ENCODE results near the gene PGA3.
"Not testable (repeated sequence)": the region's sequence is repeated elsewhere in the genome, so short reads cannot be mapped to it uniquely, and the experiment has no call there.

PGA3 gene

DNA sequence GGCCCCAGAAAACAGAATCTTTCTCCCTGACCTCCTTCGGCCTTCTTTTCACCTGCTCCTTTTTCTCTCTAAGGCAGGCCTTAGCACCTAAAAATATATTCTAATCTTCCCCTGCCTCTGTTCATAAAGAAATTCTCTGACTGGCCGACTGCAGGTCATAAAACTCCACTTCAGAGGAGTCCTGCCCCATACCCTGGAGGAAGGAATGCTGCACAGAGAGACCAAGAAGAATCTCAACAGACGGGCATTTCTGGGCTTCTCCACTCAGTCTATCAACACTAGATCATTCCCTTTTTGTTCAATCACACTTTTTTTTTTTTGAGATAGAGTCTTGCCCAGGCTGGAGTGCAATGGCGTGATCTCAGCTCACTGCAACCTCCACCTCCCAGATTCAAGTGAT, 19.7 kb upstream of the PGA3 start:
- H3K27ac Mint-ChIP-seq, result no peak overlapping the region
- H3K9me3 Mint-ChIP-seq, result no peaks in the 10 kb centered on the region
- no peak overlapping the region for H3K4me3 Mint-ChIP-seq
- no peaks in the 10 kb centered on the region for H3K27me3 Mint-ChIP-seq
- H3K36me3 Mint-ChIP-seq (ENCODE audit: low read depth), result no peaks in the 10 kb centered on the region
- peaks cover 3% of the 10 kb centered on the region for H3K4me1 Mint-ChIP-seq (ENCODE audit: low read depth)
- no peak for DNase-seq

DNA sequence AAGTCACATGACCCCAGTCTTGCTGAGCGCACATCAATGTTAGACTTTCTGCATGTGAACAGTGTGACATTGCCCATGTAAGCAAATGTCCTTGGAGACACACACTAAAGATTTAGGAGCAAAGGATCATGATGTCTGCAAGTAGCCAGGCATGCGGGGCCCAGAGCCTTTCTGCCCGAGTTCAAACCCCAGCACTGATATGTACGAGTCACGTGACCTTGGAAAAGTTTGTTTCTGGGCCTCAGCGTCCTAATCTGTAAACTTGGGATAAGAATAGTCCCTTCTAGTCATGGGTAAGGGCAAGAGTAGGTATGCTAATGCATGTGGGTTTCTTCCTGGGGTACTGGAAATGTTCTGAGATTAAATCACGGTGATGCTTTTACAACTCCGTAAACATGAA, 16.8 kb upstream of the PGA3 start:
- Mint-ChIP-seq H3K9me3 (no peaks in the 10 kb centered on the region), H3K27ac (no peak overlapping the region), H3K4me1 (ENCODE audit: low read depth) (peaks cover 3% of the 10 kb centered on the region), H3K4me3 (no peak overlapping the region), H3K36me3 (ENCODE audit: low read depth) (no peaks in the 10 kb centered on the region), H3K27me3 (no peaks in the 10 kb centered on the region)
- DNase-seq, result no peak

DNA sequence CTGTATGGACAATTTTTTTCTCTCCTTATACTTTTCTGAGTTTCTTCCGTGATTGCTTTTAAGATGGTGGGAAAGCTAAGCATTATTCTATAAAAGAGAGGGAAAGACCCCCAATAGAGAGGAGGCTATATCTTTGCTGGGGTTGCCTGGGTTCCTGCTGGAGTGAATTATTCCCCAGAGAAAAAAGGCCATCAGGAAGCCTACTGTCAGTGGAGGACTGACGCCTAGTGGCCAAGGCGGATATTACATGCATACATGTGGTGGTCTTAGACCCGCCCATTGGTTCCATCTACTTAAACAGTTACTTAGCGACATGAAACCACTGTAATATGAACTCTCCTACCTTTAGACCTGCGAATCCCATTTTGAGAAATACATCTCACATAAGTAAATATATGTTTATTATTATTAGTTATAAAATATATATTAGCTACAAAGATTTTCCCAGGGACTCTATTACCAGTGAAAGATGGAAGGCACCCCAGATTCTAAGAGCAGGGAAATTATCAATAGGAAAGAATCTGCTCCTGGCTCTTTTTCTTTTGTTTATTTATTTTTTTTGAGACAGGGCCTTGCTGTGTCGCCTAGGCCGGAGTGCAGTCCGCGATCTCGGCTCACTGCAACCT, 15.7 kb upstream of the PGA3 start:
- Mint-ChIP-seq H3K27me3 (no peaks in the 10 kb centered on the region), H3K4me1 (ENCODE audit: low read depth) (peaks cover 3% of the 10 kb centered on the region), H3K36me3 (ENCODE audit: low read depth) (no peaks in the 10 kb centered on the region), H3K4me3 (no peak overlapping the region), H3K9me3 (no peaks in the 10 kb centered on the region), H3K27ac (no peak overlapping the region)
- peak; percentile 83 for DNase-seq

DNA sequence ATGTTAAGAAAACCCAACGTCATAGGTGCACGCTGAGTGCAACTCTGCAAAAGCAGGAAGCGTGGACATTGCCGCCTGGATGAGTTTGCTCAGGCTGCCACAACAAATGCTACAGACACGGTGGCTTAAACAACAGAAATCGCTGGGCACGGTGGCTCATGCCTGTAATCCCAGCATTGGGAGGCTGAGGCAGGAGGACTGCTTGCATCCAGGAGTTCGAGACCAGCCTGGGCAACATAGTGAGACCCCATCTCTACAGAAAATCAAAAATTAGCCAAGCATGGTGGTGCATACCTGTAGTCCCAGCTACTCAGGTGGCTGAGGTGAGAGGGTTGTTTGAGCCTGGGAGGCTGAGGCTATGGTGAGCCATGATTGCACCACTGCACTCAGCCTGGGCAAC, 13.4 kb upstream of the PGA3 start:
- Mint-ChIP-seq H3K9me3 (no peaks in the 10 kb centered on the region), H3K27ac (no peak overlapping the region)

DNA sequence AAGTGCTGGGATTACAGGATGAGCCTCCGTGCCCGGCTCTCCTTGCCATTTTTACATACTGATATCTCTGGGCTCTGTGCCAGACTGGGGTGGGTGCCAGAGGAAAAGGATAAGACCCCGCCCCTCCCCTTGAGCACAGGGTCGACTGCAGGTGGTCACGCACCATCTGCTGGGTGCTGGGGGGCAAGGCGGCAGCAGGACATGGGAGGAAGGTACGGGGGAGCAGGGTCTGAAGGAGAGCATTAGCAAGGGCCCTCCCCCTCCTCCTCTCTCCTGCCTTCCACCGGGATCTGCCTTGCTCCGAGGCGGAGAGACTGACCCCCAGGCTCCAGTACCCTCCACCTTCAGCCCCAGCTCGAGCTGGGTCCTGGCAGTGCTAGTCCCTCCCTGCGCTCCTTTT, 9.7 kb upstream of the PGA3 start:
- Mint-ChIP-seq H3K4me3 (no peak overlapping the region), H3K36me3 (ENCODE audit: low read depth) (no peaks in the 10 kb centered on the region), H3K27me3 (peaks cover 10% of the 10 kb centered on the region), H3K9me3 (no peaks in the 10 kb centered on the region), H3K4me1 (ENCODE audit: low read depth) (no peaks in the 10 kb centered on the region), H3K27ac (no peak overlapping the region)
- no peak for DNase-seq

More for the DNA sequence above, 13.4 kb upstream of the PGA3 start:
- Mint-ChIP-seq H3K4me3 (no peak overlapping the region), H3K27me3 (peaks cover 5% of the 10 kb centered on the region), H3K36me3 (ENCODE audit: low read depth) (no peaks in the 10 kb centered on the region), H3K4me1 (ENCODE audit: low read depth) (peaks cover 3% of the 10 kb centered on the region)
- no peak for DNase-seq

DNA sequence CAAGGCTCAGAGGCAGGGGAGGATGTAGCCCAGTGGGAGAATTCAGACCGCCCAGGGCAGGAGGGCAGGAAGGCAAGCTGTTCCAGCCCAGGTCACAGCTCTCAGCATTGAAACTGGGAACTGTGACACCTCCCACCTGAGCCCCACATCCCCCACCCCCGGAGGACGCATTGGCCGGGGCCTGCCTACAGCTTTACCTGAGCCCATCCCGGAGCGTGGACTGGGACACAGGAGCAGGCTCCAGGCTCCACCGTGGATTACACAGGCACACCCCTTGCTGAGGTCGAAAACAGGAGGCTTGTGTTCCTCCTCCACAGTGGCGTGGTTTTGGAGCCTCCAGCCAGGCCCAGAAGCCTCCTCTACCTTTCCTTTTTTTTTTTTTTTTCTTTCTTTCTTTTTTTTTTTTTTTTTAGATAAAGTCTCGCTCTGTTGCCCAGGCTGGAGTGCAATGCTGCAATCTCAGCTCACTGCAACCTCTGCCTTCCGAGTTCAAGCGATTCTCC, 9.1 kb upstream of the PGA3 start:
- no peaks in the 10 kb centered on the region for H3K36me3 Mint-ChIP-seq (ENCODE audit: low read depth)
- H3K9me3 Mint-ChIP-seq, result no peaks in the 10 kb centered on the region
- no peak overlapping the region for H3K4me3 Mint-ChIP-seq
- H3K4me1 Mint-ChIP-seq (ENCODE audit: low read depth), result no peaks in the 10 kb centered on the region
- no peak overlapping the region for H3K27ac Mint-ChIP-seq
- no peak for DNase-seq
- H3K27me3 Mint-ChIP-seq, result peaks cover 10% of the 10 kb centered on the region

DNA sequence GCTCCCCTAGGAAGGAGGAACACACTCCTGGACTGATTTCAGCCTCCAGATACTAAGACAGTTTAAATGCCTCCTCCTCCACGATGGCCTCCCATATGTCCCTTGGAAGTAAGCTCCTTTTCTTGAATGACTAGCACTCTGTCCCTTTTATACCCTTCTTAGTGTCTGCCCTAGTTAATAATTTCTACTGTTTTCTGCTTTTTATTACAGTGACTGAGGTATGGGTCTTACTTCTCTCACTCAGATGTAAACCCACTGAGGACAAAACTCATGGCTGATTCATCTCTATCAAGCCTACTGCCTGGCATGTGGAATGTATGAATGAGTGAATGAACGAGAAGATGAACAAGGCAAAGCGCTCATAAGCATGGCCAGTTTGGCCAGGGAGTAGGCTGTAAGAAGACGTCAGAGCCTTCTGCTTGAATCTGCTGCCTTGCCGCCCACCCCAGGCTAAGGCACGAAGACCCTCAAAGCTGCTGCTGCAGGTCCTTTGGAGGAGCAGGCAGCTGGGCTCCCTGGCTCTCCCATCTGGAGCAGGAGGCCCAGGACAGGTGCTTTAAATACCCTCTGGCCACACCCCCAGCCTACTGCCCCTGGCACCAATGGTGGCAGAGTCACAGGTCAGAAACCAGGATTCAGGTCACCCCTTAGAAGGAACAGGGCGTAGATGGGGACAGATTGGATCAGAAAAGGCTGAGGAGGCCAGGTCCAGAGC, 8.2 kb upstream of the PGA3 start:
- Mint-ChIP-seq H3K27me3 (peaks cover 12% of the 10 kb centered on the region), H3K4me1 (ENCODE audit: low read depth) (no peaks in the 10 kb centered on the region), H3K4me3 (no peak overlapping the region), H3K9me3 (no peaks in the 10 kb centered on the region), H3K36me3 (ENCODE audit: low read depth) (no peaks in the 10 kb centered on the region), H3K27ac (no peak overlapping the region)
- DNase-seq, result no peak

DNA sequence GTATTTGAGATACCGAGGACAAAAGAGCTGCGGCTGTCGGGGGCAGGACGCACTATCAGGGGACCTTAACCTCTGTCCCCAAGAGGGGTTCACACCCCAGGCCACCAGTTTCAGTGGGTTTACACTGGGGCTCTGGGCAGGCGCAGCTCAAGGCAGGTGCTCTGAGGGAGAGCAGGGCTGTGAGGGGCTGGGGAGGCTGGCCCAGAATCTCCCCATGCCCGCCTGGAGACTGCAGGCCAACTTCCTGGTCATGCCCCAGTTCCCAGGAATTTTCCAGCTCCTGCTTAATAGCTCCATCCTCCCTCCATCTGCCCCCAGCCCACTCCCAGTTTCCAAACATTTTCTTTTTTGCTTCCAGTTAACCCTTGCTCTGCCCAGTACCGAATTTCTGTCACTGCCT, 7.6 kb upstream of the PGA3 start:
- Mint-ChIP-seq H3K27me3 (peaks cover 14% of the 10 kb centered on the region), H3K36me3 (ENCODE audit: low read depth) (no peaks in the 10 kb centered on the region)

DNA sequence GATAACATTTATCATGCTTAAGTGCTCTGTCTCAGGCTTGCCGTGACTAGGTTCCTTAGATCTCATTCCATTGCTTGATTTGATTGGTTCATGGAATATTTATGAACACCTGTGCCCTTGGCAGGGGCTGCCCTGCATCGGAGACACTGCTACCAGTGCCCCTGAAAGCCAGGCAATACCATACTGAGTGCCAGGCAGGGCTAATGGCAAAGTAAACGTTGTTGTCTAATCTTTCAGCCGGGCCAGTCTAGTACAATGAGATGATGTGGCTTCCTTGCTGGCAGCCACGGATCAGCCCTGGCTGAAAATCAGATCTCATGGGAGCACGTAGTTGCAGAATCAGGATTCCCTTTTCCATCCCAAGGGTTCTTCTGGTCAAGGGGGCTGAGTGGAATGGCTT, 5.0 kb upstream of the PGA3 start:
- H3K4me3 Mint-ChIP-seq, result no peak overlapping the region

More for the DNA sequence above, 7.6 kb upstream of the PGA3 start:
- no peaks in the 10 kb centered on the region for H3K9me3 Mint-ChIP-seq
- H3K4me1 Mint-ChIP-seq (ENCODE audit: low read depth), result no peaks in the 10 kb centered on the region
- no peak for DNase-seq
- no peak overlapping the region for H3K4me3 Mint-ChIP-seq
- no peak overlapping the region for H3K27ac Mint-ChIP-seq

DNA sequence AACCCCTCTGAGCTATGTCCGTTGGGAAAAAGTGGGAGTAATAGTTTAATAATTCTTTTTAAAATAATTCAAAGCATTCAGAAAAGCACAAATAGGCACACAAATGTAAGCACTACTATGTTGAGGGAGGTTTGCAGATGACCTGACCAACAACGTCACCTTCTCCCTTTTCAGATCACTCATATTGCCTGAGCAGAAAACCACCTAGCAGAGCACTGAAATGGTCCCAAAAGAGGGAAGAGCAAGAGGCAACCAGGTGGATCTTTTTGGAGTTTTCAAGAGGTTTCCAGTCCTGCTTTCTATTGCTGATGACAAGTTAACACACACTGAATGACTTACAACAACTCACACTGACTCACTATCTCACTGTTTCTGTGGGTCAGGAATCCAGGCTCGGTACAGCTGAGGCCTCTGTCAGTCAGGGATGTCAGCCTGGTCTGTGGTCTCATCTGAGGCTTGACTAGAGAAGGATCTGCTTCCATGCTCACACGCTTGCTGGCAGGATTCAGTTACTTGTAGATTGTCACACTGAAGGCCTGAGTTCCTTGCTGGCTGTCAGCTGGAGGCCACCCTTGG, 4.3 kb upstream of the PGA3 start:
- no peak for DNase-seq
- H3K36me3 Mint-ChIP-seq (ENCODE audit: low read depth), result no peaks in the 10 kb centered on the region
- no peaks in the 10 kb centered on the region for H3K4me1 Mint-ChIP-seq (ENCODE audit: low read depth)
- H3K27ac Mint-ChIP-seq, result no peak overlapping the region
- H3K9me3 Mint-ChIP-seq, result no peaks in the 10 kb centered on the region
- peaks cover 21% of the 10 kb centered on the region for H3K27me3 Mint-ChIP-seq
- no peak overlapping the region for H3K4me3 Mint-ChIP-seq

More for the DNA sequence above, 5.0 kb upstream of the PGA3 start:
- Mint-ChIP-seq H3K9me3 (no peaks in the 10 kb centered on the region), H3K36me3 (ENCODE audit: low read depth) (no peaks in the 10 kb centered on the region), H3K27ac (no peak overlapping the region), H3K4me1 (ENCODE audit: low read depth) (no peaks in the 10 kb centered on the region), H3K27me3 (peaks cover 26% of the 10 kb centered on the region)
- DNase-seq, result no peak

DNA sequence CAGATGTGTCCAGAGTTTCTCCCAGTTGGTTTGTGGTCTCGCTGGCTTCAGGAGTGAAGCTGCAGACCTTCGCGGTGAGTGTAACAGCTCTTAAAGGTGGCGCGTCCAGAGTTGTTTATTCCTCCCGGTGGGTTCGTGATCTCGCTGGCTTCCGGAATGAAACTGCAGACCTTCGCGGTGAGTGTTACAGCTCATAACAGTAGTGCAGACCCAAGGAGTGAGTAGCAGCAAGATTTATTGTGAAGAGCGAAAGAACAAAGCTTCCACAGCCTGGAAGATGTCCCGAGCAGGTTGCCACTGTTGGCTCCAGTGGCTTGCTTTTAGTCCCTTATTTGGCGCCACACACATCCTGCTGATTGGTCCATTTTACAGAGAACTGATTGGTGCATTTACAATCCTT, 1.8 kb upstream of the PGA3 start:
- Mint-ChIP-seq H3K4me3 (no peak overlapping the region), H3K9me3 (no peaks in the 10 kb centered on the region), H3K4me1 (ENCODE audit: low read depth) (no peaks in the 10 kb centered on the region), H3K27me3 (peaks cover 23% of the 10 kb centered on the region), H3K27ac (no peak overlapping the region), H3K36me3 (ENCODE audit: low read depth) (no peaks in the 10 kb centered on the region)
- no peak for DNase-seq

DNA sequence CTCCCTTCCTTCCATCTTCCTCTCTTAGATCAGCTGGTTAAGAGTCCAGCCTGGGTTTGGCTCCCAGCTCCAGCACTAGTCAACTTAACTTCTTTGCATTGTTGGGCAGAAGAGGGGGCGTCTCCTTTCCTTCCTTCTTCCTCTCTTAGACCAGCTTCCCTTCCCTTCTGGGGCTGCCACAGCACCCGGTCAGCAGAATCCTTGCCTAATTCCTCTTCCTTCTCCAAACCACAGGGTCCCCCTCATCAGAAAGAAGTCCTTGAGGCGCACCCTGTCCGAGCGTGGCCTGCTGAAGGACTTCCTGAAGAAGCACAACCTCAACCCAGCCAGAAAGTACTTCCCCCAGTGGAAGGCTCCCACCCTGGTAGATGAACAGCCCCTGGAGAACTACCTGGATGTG, 558 bp downstream of the PGA3 start:
- H3K27ac Mint-ChIP-seq; H3K36me3 Mint-ChIP-seq (ENCODE audit: low read depth); H3K4me1 Mint-ChIP-seq (ENCODE audit: low read depth); H3K4me3 Mint-ChIP-seq; DNase-seq; H3K9me3 Mint-ChIP-seq: not testable (repeated sequence)
- H3K27me3 Mint-ChIP-seq, result peaks cover 23% of the 10 kb centered on the region

DNA sequence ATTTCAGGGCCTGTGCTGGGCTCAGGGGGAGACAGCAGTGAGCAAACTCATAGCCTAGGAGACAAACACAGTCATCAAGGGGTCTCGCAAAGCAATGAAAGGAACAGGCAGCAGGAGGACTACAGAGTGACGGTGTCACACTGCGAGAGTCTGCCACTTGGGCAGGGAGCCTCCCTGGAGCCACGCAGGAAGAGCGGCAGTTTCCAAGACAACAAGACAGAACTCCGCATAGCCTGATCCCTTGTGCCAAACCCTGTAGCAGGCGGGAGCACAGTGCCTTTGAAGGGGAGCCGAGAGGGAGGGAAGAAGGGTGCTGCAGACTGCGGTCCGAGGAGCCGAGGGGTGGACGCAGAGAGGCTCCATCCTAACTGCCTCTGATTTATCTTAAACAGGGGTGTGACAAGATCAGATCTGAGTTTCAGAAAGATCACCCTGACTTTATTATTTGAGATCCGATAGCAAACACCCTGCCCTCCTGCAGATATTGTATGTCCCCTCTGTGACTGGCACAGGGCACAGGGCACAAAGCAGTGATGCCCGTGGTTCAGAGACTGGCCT, 1.3 kb downstream of the PGA3 start:
- H3K27ac Mint-ChIP-seq; H3K4me1 Mint-ChIP-seq (ENCODE audit: low read depth); H3K36me3 Mint-ChIP-seq (ENCODE audit: low read depth); DNase-seq; H3K9me3 Mint-ChIP-seq; H3K4me3 Mint-ChIP-seq: not testable (repeated sequence)
- peaks cover 23% of the 10 kb centered on the region for H3K27me3 Mint-ChIP-seq

DNA sequence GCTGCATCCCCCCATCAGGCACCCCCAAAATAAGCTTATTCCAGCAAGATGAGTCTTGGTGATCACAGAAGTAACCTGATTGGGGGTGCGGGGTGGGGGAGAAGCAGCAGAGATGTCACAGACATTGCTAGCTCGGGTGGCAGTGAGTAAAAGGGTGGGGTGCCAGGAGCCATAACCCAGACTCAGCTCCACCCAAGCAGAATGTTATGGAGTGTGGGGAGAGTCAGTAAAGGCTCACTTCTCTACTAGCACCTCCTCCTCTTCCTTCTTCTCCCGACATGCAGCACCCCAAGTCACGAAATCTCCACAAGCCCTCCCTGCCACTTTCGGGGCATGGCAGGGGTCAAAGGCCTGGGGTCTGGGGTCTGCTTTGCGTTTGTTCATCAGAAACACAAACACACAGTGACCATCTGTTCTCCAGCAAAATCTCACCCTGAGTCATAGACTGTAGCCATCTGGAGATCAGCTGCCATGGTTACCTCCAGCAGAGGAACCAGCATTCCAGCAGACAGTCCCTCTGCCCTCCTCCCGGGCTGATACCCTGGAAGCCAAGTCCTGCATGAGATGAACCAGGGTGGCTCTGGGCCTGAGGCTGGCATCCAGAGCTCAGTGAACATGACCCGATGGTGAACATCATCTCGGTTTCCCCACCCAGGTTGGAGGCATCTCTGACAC, 4.5 kb downstream of the PGA3 start:
- H3K27me3 Mint-ChIP-seq; DNase-seq; H3K9me3 Mint-ChIP-seq; H3K4me1 Mint-ChIP-seq (ENCODE audit: low read depth); H3K4me3 Mint-ChIP-seq; H3K36me3 Mint-ChIP-seq (ENCODE audit: low read depth); H3K27ac Mint-ChIP-seq: not testable (repeated sequence)
